Stimulated activated CD4-positive, alpha-beta T cell treated with anti-CD3 and anti-CD28 coated beads, TNF-alpha, amount 100 ng/mL, for 1 hour (primary cell): Measurements from ENCODE around the gene PRKAR1B.

Experiments
- DNase-seq, 3 donors: peaks; one replicate each; pipeline ENCODE4 v3.0.0-alpha.2; 2020; ENCODE audit warnings: low read depth in 3 of 3, low spot score in 1 of 3

The PRKAR1B gene

DNA sequence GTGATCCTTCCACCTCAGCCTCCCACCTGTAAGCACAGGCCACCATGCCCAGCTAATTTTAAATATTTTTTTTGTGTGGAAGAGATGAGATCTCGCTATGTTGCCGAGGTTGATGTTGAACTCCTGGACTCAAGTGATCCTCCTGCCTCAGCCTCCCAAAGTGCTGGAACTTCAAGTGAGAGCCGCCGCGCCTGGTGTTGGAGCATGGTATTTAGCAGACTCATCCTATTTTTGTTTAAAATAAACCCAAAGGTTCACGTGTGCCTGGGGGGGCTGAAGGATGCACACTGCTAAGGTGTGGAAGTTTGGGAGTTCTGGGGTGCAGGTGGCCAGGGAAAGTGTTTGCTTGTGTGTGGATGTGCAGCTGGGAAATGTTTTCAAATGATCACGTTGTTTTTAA is 225.6 kb downstream of the PRKAR1B start:
- DNase-seq, result no peak

DNA sequence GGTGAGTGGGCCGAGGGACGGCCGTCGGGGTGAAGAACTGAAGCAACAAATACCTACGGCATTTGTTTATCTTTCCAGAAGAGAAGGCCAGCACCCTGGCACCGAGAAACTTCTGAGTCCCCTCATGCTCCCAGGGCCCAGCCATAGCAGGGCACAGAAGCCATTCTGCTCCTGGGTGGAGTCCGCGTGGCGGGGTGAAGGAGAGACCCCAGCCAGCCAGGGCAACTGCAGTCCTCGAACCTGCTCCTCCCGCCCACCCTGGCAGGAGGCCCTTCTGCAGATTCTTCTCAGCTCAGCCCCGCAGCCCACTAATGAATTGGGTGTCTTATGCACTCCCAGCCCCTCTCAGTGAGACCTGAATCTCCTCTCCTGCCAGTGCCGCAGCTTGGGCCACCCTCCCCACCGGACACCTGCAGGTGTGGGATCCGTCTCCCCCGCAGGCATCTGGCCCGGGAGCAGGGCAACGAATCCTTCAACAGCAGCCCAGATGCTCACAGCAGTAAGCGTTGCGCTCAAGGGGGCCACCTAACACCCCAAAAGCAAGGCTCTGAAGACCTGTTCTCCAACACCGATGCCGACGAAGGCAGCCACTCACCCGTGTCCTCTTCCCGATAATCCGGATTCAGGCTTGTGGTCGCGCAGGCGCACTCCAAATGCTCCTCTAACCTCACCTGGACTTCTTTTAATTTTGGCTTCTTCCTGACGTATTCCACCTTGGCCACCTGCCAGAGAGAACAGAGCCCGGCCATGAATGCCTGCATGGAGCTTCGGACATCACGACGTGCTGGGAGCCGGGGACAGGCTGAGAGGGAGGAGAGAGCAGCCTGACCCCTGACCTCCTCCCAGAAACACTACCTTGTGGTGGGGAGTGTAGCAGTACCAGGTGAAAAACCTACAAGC is 226.3 kb downstream of the PRKAR1B start:
- DNase-seq, result no peak

DNA sequence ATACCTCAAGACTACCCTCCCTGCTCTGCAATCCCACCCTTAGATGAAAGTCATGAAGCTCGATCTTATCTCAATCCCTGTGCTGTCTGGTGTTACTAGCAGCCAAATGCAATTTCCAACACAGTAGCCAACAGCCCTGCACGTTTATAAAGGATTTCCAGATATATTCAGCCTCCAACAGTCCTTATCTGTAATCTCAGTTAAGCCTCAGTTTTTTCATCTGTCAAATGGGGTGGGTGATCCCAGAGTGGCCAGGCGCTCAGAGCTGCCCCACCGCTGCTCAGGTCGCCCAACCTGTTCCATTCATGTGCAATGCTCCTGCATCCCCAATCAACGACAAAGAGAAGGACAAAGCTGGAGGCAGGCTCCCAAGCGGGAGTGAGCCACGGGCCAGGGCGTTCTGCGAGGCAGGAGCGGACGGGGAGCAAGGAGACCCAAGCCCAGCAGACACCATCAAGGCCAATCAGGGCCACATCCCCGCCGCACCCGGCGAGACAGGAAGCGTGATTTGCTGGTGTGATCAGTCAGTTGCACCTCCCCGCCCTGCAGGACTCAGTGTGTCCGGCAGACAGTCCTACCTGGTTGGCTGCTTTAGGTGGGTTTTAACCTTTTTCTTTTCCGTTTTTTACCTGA is 227.1 kb downstream of the PRKAR1B start:
- no peak for DNase-seq
